Uterus (tissue), 4 donors: ENCODE results near the gene ELOF1. TPM values are rescaled to one million over a fixed set of nuclear protein-coding genes. Genes with fewer than 3 reads are reported as not detected.

Experiments
- DNase-seq, 2 donors: peaks; one replicate each; pipeline ENCODE4 v3.0.0-alpha.2; 2019 to 2020
- H3K27ac ChIP-seq, 2 donors: fragments of 200-600 bp; sonication (generic); 1 replicate in 1 of 2; 2 replicates in 1 of 2; pipeline ENCODE4 v1.5.1; 2016 to 2018
- H3K27me3 ChIP-seq, 2 donors: fragments of 200-600 bp; sonication (generic); one replicate each; pipeline ENCODE4 v1.5.1; 2018 to 2019; ENCODE audit warnings: control low read depth in 1 of 2
- H3K36me3 ChIP-seq, 2 donors: fragments of 200-600 bp; sonication (generic); one replicate each; pipeline ENCODE4 v1.5.1; 2019; ENCODE audit warnings: control low read depth in 1 of 2
- H3K4me1 ChIP-seq, 2 donors: fragments of 200-600 bp; sonication (generic); one replicate each; pipeline ENCODE4 v1.5.1; 2018 to 2019; ENCODE audit warnings: control low read depth in 1 of 2
- H3K4me3 ChIP-seq, 2 donors: fragments of 200-600 bp; sonication (generic); 1 replicate in 1 of 2; 2 replicates in 1 of 2; pipeline ENCODE4 v1.5.1; 2018 to 2019; ENCODE audit warnings: mild to moderate bottlenecking in 1 of 2
- H3K9me3 ChIP-seq, 2 donors: fragments of 200-600 bp; sonication (generic); one replicate each; pipeline ENCODE4 v1.5.1; 2019; ENCODE audit warnings: control low read depth in 1 of 2
- POLR2A ChIP-seq, 2 donors: fragments of 450-650 bp; IDR thresholded peaks; one replicate each; pipeline ENCODE4 v1.6.1; 2016; ENCODE audit warnings: antibody characterized with exemption in 2 of 2, mild to moderate bottlenecking in 1 of 2, moderate library complexity in 1 of 2
- intact Hi-C: fragments of 100-400 bp; cut with DNase I; formaldehyde crosslinking; loops from one replicate; pipeline ENCODE4 v1.15.1; 2023; ENCODE audit warnings: low total_unique reads
- total RNA-seq, 4 donors: library from RNA; depleted of rRNA in 3 of 4; stranded (reverse); fragments of >200 nt in 3 of 4; gene quantifications; one replicate each; pipeline versions ENCODE4 v1.1.0 to v1.2.4, GENCODE V29; 2014 to 2023
- TF ChIP-seq, protein P1 (sequence below), 4 experiments: fragments of 200-600 bp in 2 of 4; fragments of 450-650 bp in 2 of 4; sonication (generic) in 2 of 4; IDR thresholded peaks; one replicate each; pipeline ENCODE4 v1.5.1; 2016 to 2019; ENCODE audit warnings: antibody characterized with exemption in 4 of 4, mild to moderate bottlenecking in 2 of 4, moderate library complexity in 1 of 4
- donor health status: DM: yes; HTN: yes; CAD: no.

ELOF1 gene
- total RNA-seq, 4 donors from 2014 or later: 19.7 to 89.4 (median 38.9) TPM

DNA sequence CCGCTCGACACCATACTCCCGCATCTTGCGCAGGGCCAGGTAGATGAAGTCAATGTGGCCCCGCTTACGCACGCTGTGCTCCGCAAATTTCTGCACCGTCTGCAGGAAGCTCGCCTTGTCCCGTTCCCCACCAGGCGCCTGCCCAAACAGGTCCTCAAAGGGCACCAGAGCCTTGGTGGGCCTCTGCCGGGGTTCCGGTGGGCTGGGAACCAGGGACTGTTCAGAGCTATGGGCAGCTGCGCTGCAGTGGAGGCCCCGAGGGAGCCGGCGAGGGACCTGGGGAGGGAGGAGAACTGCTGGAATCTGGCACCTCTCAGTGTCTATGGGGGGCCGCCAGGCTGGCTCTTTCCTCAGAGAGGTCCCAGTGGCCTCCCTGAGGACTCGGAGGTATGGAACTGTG is 45.1 kb downstream of the ELOF1 start:
- H3K9me3 ChIP-seq: no peaks in the 10 kb centered on the region
- no peaks in the 10 kb centered on the region for H3K4me1 ChIP-seq
- intact Hi-C loops: no loop called here
- H3K27ac ChIP-seq: no peak overlapping the region
- DNase-seq: no peak
- no peaks in the 10 kb centered on the region for H3K36me3 ChIP-seq
- no peak overlapping the region for H3K4me3 ChIP-seq
- TF ChIP-seq, protein P1, sequence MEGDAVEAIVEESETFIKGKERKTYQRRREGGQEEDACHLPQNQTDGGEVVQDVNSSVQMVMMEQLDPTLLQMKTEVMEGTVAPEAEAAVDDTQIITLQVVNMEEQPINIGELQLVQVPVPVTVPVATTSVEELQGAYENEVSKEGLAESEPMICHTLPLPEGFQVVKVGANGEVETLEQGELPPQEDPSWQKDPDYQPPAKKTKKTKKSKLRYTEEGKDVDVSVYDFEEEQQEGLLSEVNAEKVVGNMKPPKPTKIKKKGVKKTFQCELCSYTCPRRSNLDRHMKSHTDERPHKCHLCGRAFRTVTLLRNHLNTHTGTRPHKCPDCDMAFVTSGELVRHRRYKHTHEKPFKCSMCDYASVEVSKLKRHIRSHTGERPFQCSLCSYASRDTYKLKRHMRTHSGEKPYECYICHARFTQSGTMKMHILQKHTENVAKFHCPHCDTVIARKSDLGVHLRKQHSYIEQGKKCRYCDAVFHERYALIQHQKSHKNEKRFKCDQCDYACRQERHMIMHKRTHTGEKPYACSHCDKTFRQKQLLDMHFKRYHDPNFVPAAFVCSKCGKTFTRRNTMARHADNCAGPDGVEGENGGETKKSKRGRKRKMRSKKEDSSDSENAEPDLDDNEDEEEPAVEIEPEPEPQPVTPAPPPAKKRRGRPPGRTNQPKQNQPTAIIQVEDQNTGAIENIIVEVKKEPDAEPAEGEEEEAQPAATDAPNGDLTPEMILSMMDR (IDR thresholded peaks at IDR 0.05): no peak
- TF ChIP-seq POLR2A (IDR thresholded peaks at IDR 0.05): no peak
- H3K27me3 ChIP-seq: no peaks in the 10 kb centered on the region

DNA sequence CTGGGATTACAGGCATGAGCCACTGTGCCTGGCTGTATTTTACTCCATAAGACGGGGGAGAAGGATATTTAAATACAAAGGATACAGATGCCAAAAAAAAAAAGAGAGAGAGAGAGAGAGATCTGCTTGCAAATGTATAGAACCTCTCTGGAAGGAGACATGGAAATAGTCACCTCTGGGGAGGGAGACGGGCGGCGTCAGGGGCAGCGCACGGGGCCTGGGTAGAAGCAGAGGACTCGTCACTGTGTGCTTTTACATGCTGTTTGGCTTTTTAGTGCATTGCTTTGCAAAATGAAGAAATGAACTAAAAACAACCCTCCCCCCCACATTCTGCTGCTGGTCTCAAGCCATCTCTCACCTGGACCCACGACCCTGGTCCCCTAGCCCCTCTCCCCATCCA is 48.6 kb downstream of the ELOF1 start:
- Histone ChIP-seq H3K9me3 (no peaks in the 10 kb centered on the region), H3K36me3 (no peaks in the 10 kb centered on the region), H3K4me1 (no peaks in the 10 kb centered on the region), H3K27ac (no peak overlapping the region), H3K4me3 (no peak overlapping the region), H3K27me3 (no peaks in the 10 kb centered on the region)
- no peak for DNase-seq
- intact Hi-C loops: no loop called here
- TF ChIP-seq, protein P1 (IDR thresholded peaks at IDR 0.05): no peak

DNA sequence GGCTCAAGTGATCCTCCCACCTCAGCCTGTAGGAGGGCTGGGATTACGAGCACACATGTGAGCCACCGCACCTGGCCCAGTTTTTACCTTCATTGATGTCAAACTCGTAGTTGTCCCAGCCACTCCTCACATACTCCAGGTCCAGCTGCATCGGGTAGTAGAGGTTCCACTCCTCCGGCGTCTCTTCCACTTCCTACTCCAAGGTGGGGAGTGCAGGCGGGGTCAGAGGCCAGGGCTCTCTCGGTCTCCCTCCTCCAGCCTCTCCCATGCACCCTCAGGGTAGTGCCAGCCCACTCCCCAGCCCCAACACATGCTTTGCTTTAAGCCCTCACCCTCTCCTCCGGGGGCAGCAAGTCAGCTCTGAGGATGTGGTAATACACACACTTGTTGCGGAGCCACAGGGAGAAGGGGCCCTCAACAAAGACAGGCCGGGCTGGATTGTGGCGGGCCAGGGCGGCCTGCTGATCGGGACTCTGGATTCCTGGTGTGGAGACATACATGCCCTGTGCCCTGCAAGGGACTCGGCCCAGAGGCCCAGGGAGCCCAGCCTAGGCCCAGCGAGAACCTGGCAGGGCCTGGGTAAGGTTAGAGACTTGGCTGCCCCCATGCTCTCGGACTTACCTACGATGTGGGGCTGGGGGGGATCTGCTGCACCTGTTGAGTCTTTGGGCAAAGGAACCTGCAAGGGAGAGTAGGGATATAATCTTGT is 51.5 kb downstream of the ELOF1 start:
- Histone ChIP-seq H3K36me3 (no peaks in the 10 kb centered on the region), H3K4me3 (no peak overlapping the region), H3K9me3 (no peaks in the 10 kb centered on the region), H3K27ac (no peak overlapping the region), H3K4me1 (no peaks in the 10 kb centered on the region), H3K27me3 (no peaks in the 10 kb centered on the region)
- no peak for DNase-seq
- no peak for TF ChIP-seq POLR2A (IDR thresholded peaks at IDR 0.05)
- TF ChIP-seq, protein P1 (IDR thresholded peaks at IDR 0.05): no peak
- intact Hi-C loops: loop anchor here (10.0 kb wide), 1 partner anchor 213 kb away; the partner anchor contains the start of gene TSPAN16

DNA sequence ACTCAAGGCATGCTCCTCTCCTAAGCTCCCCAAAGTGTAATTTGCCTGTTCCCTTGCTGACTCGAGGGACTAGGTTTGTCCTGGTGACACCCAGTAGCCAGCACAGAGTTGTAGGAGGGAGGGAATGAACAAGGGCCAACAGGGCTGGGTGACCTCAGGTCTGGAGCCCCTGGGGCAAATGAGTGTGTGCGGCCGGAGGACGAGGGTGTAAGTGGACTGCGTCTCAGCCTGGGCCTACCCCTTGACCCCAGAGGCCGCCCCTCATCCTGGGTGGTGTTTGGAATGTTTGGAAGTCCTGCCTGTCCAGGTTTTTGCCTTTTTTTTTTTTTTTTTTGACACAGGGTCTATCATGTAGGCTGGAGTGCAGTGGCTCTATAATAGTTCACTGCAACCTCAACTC is 52.1 kb downstream of the ELOF1 start:
- no peak for TF ChIP-seq POLR2A (IDR thresholded peaks at IDR 0.05)
- TF ChIP-seq, protein P1 (IDR thresholded peaks at IDR 0.05): no peak
- Histone ChIP-seq H3K27ac (no peak overlapping the region), H3K27me3 (no peaks in the 10 kb centered on the region), H3K9me3 (no peaks in the 10 kb centered on the region), H3K36me3 (no peaks in the 10 kb centered on the region), H3K4me1 (no peaks in the 10 kb centered on the region), H3K4me3 (no peak overlapping the region)
- DNase-seq: no peak
- intact Hi-C loops: loop anchor here (10.0 kb wide), 1 partner anchor 212 kb away; the partner anchor contains the start of gene TSPAN16

DNA sequence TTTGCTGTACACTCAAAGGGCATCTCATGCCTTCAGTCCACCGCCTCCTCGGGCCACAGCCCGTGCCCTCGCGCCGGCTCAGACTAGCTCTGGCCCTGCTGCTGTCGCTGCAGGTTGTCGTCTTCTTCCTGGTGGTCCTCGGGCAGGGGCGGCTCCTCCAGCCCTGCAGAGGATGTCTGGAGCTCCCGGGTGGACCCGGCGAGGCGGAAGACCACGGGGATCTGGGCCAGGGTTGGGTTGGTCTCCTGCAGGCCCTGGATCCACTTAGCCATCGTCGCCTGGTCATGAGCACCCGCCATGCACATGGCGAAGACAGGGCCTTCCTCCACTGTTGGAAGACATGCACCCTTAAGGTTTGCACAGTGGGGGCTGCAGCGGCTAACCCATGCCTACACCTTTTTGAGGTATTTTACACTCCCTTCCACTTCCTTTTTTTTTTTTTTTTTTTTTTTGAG is 52.9 kb downstream of the ELOF1 start:
- DNase-seq: peak in 1 of 2 donors; percentile 42
- Histone ChIP-seq H3K27me3 (no peaks in the 10 kb centered on the region), H3K27ac (peak overlapping the region; percentile 87 to 98), H3K36me3 (no peaks in the 10 kb centered on the region), H3K9me3 (no peaks in the 10 kb centered on the region), H3K4me1 (no peaks in the 10 kb centered on the region), H3K4me3 (peak overlapping the region; percentile 50 to 89)
- no peak for TF ChIP-seq POLR2A (IDR thresholded peaks at IDR 0.05)
- TF ChIP-seq, protein P1 (IDR thresholded peaks at IDR 0.05): no peak
- intact Hi-C loops: loop anchor here (10.0 kb wide), 1 partner anchor 211 kb away; the partner anchor contains the start of gene TSPAN16
